Keratinocyte (primary cell): ENCODE results near the gene OR2A25. TPM values are rescaled to one million over a fixed set of nuclear protein-coding genes. Genes with fewer than 3 reads are reported as not detected.

Experiments used
- DNase-seq: peaks from one replicate; pipeline ENCODE4 v3.0.0-alpha.2; 2011; ENCODE audit warnings: low read depth, missing footprints, low spot score
- FAIRE-seq: peaks from 2 replicates; lab custom pipeline; 2011; peaks lifted over from hg19 to GRCh38; lab: Jason Lieb, UNC
- H2AFZ ChIP-seq: 2 replicates; pipeline ENCODE4 v1.6.0; 2012; ENCODE audit warnings: low read length, control low read depth, inconsistent platforms; ENCODE audit not compliant: control insufficient read depth
- H3K27ac ChIP-seq: 2 replicates; pipeline ENCODE4 v1.5.1; 2011; ENCODE audit warnings: low read length; ENCODE audit not compliant: control insufficient read depth, insufficient read depth
- H3K27me3 ChIP-seq: 3 replicates; pipeline ENCODE4 v1.6.0; 2011; ENCODE audit warnings: low read length; ENCODE audit not compliant: control insufficient read depth, insufficient read depth; ENCODE audit errors: extremely low read depth
- H3K36me3 ChIP-seq, 2 experiments: 2 replicates in 1 of 2; 3 replicates in 1 of 2; pipeline ENCODE4 v1.5.1; 2011; ENCODE audit warnings: low read length in 2 of 2, mild to moderate bottlenecking in 1 of 2; ENCODE audit not compliant: control insufficient read depth in 2 of 2, insufficient read depth in 2 of 2; ENCODE audit errors: extremely low read depth in 1 of 2
- H3K4me1 ChIP-seq: 3 replicates; pipeline ENCODE4 v1.5.1; 2011; ENCODE audit warnings: low read length; ENCODE audit not compliant: control insufficient read depth, insufficient read depth; ENCODE audit errors: extremely low read depth
- H3K4me2 ChIP-seq: 3 replicates; pipeline ENCODE4 v1.6.0; 2011; ENCODE audit warnings: low read depth, low read length; ENCODE audit not compliant: control insufficient read depth, insufficient read depth; ENCODE audit errors: extremely low read depth
- H3K4me3 ChIP-seq, 3 experiments: fragments of 200-600 bp in 1 of 3; sonication (generic) in 1 of 3; 2 replicates in 2 of 3; 3 replicates in 1 of 3; pipeline ENCODE4 v1.5.1; 2011 to 2016; ENCODE audit warnings: low read length in 3 of 3, mild to moderate bottlenecking in 3 of 3, control low read depth in 2 of 3, inconsistent platforms in 1 of 3, low read depth in 1 of 3, mixed read lengths in 1 of 3, mixed run types in 1 of 3, moderate library complexity in 1 of 3; ENCODE audit not compliant: control insufficient read depth in 2 of 3, insufficient read depth in 2 of 3; ENCODE audit errors: extremely low read depth in 1 of 3
- H3K79me2 ChIP-seq: 2 replicates; pipeline ENCODE4 v1.6.0; 2012; ENCODE audit warnings: low read length; ENCODE audit not compliant: control insufficient read depth, insufficient read depth
- H3K9ac ChIP-seq: 3 replicates; pipeline ENCODE4 v1.6.0; 2011; ENCODE audit warnings: low read length; ENCODE audit not compliant: control insufficient read depth, insufficient read depth; ENCODE audit errors: extremely low read depth
- H3K9me1 ChIP-seq: 3 replicates; pipeline ENCODE4 v1.6.0; 2011; ENCODE audit warnings: low read length; ENCODE audit not compliant: control insufficient read depth, insufficient read depth; ENCODE audit errors: extremely low read depth
- H3K9me3 ChIP-seq: 2 replicates; pipeline ENCODE4 v1.5.1; 2012; ENCODE audit warnings: low read depth, low read length; ENCODE audit not compliant: control insufficient read depth
- H4K20me1 ChIP-seq: 3 replicates; pipeline ENCODE4 v1.6.0; 2011; ENCODE audit warnings: low read length; ENCODE audit not compliant: control insufficient read depth, insufficient read depth; ENCODE audit errors: extremely low read depth
- EZH2 ChIP-seq: IDR thresholded peaks from one replicate; pipeline ENCODE4 v1.6.1; 2012; ENCODE audit warnings: inconsistent platforms, mild to moderate bottlenecking, low read length, moderate library complexity
- dilution Hi-C: fragments of 300-500 bp; cut with MboI; formaldehyde crosslinking; loops from one replicate; pipeline ENCODE4 v1.7.0; 2020; ENCODE audit warnings: low sequenced_read_pairs; ENCODE audit not compliant: extremely low pct_ligation_motif_present
- polyA plus RNA-seq, 5 experiments: library from polyadenylated mRNA; depleted of rRNA in 3 of 5; stranded (reverse) in 3 of 5; stranded (forward) in 1 of 5; unstranded in 1 of 5; fragments of >200 nt; gene quantifications; 1 replicate in 1 of 5; 2 replicates in 3 of 5; 3 replicates in 1 of 5; pipeline versions ENCODE4 v1.2.1 to v1.2.3, GENCODE V29; 2011 to 2012; ENCODE audit warnings: missing spikeins in 2 of 5, low read depth in 1 of 5, low replicate concordance in 1 of 5
- TF ChIP-seq, protein P1 (sequence below), 3 experiments: IDR thresholded peaks in 1 of 3; conservative IDR thresholded peaks in 1 of 3; optimal IDR thresholded peaks in 1 of 3; 2 replicates in 2 of 3; 3 replicates in 1 of 3; pipeline versions ENCODE3 to v1.5.1; 2011; ENCODE audit warnings: low read length in 3 of 3, mild to moderate bottlenecking in 3 of 3, moderate library complexity in 2 of 3, control low read depth in 1 of 3, inconsistent platforms in 1 of 3; ENCODE audit not compliant: insufficient read depth in 2 of 3; ENCODE audit errors: extremely low read depth in 1 of 3

The OR2A25 gene
- polyA plus RNA-seq, 1 donor (not counting 4 experiments of a cell fraction or from before 2014, with no cell fraction given), result not detected

DNA sequence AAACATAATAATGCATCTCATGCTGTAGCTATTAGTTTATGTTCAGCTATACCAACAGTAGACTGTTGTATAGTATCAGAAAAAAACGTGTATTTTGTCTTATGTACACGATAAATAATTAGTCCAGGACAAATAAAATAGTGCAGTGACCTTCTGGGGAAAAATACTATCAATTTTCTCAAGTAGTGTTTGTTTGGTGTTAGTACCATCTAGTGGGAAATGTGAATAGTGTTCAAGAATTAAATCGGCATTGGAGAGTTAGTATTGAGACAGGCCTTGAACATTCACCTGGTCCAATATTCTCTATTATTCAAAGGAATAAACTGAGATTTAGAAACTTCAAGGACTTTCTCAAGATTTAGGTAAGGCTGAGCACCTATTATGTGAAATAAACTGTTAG is 42.5 kb upstream of the OR2A25 start:
- no peak overlapping the region for H3K4me3 ChIP-seq
- no peaks in the 10 kb centered on the region for H3K9me1 ChIP-seq
- dilution Hi-C loops, result no loop called here
- FAIRE-seq, result no peak
- no peaks in the 10 kb centered on the region for H4K20me1 ChIP-seq
- no peaks in the 10 kb centered on the region for H3K27me3 ChIP-seq
- H3K27ac ChIP-seq, result no peak overlapping the region
- no peaks in the 10 kb centered on the region for H3K79me2 ChIP-seq
- H3K9ac ChIP-seq, result no peak overlapping the region
- TF ChIP-seq EZH2, result no peak
- TF ChIP-seq, protein P1, sequence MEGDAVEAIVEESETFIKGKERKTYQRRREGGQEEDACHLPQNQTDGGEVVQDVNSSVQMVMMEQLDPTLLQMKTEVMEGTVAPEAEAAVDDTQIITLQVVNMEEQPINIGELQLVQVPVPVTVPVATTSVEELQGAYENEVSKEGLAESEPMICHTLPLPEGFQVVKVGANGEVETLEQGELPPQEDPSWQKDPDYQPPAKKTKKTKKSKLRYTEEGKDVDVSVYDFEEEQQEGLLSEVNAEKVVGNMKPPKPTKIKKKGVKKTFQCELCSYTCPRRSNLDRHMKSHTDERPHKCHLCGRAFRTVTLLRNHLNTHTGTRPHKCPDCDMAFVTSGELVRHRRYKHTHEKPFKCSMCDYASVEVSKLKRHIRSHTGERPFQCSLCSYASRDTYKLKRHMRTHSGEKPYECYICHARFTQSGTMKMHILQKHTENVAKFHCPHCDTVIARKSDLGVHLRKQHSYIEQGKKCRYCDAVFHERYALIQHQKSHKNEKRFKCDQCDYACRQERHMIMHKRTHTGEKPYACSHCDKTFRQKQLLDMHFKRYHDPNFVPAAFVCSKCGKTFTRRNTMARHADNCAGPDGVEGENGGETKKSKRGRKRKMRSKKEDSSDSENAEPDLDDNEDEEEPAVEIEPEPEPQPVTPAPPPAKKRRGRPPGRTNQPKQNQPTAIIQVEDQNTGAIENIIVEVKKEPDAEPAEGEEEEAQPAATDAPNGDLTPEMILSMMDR (optimal IDR thresholded peaks at IDR 0.05 in 1 of 3, IDR thresholded peaks at IDR 0.05 in 1 of 3, conservative IDR thresholded peaks at IDR 0.05 in 1 of 3; ENCODE audit: extremely low read depth in 1 of 3, insufficient read depth in 2 of 3, low read length in 3 of 3), result peak in 2 of 3 experiments; percentile 18
- DNase-seq, result no peak
- H3K9me3 ChIP-seq, result no peaks in the 10 kb centered on the region
- no peak overlapping the region for H3K4me2 ChIP-seq
- no peaks in the 10 kb centered on the region for H3K4me1 ChIP-seq
- H3K36me3 ChIP-seq, result no peaks in the 10 kb centered on the region
- no peak overlapping the region for H2AFZ ChIP-seq

DNA sequence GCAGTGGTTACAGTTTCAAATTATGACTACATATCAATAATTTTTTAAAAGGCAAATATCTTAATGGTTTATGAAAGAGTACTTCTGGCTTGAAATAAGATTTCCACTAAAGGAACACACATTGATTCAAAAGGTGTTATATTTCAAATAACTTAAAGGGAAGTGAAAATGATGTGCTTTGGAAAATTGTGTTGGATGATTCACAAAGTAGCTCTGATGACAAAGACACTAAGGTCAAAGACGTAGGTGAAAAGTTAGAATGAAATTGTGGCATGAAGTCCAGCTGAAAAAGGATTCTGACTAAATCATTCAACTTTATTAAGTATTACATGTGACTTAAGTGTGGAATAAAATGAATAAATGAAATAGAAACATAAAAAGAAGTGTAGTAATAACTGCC is 41.6 kb upstream of the OR2A25 start:
- Histone ChIP-seq H4K20me1 (no peaks in the 10 kb centered on the region), H3K4me2 (no peak overlapping the region), H3K27me3 (no peaks in the 10 kb centered on the region), H3K9ac (no peak overlapping the region), H2AFZ (no peak overlapping the region), H3K9me1 (no peaks in the 10 kb centered on the region), H3K79me2 (no peaks in the 10 kb centered on the region), H3K4me3 (no peak overlapping the region), H3K9me3 (no peaks in the 10 kb centered on the region), H3K4me1 (no peaks in the 10 kb centered on the region), H3K27ac (no peak overlapping the region), H3K36me3 (no peaks in the 10 kb centered on the region)
- FAIRE-seq (no peak), DNase-seq (no peak)
- dilution Hi-C loops, result no loop called here
- no peak for TF ChIP-seq EZH2
- TF ChIP-seq, protein P1 (optimal IDR thresholded peaks at IDR 0.05 in 1 of 3, IDR thresholded peaks at IDR 0.05 in 1 of 3, conservative IDR thresholded peaks at IDR 0.05 in 1 of 3; ENCODE audit: extremely low read depth in 1 of 3, insufficient read depth in 2 of 3, low read length in 3 of 3), result no peak
